Esophagus (tissue), 2 donors: Measurements from ENCODE around the gene COBL. TPM values are rescaled to one million over a fixed set of nuclear protein-coding genes. Genes with fewer than 3 reads are reported as not detected.

ENCODE experiments used
- H3K27ac ChIP-seq, 2 donors: one replicate each; pipeline ENCODE4 v1.5.1; 2013; ENCODE audit warnings: low read depth in 2 of 2, mild to moderate bottlenecking in 2 of 2, inconsistent platforms in 1 of 2, low read length in 1 of 2, moderate library complexity in 1 of 2
- H3K27me3 ChIP-seq, 2 donors: one replicate each; pipeline ENCODE4 v1.6.1; 2013; ENCODE audit warnings: low read length in 2 of 2, control low read depth in 1 of 2, mild to moderate bottlenecking in 1 of 2; ENCODE audit not compliant: insufficient read depth in 2 of 2, control insufficient read depth in 1 of 2
- H3K36me3 ChIP-seq, 2 donors: one replicate each; pipeline ENCODE4 v1.6.1; 2013; ENCODE audit warnings: low read length in 1 of 2; ENCODE audit not compliant: control insufficient read depth in 2 of 2, insufficient read depth in 2 of 2
- H3K4me1 ChIP-seq, 2 donors: one replicate each; pipeline ENCODE4 v1.6.1; 2013; ENCODE audit warnings: low read length in 1 of 2; ENCODE audit not compliant: control insufficient read depth in 2 of 2, insufficient read depth in 2 of 2
- H3K4me3 ChIP-seq, 2 donors: one replicate each; pipeline ENCODE4 v1.5.1; 2013; ENCODE audit warnings: low read length in 2 of 2, mild to moderate bottlenecking in 2 of 2, low read depth in 1 of 2, moderate library complexity in 1 of 2
- H3K9me3 ChIP-seq, 2 donors: one replicate each; pipeline ENCODE4 v1.6.1; 2013; ENCODE audit warnings: mild to moderate bottlenecking in 2 of 2, low read depth in 1 of 2, low read length in 1 of 2, moderate library complexity in 1 of 2; ENCODE audit not compliant: control insufficient read depth in 2 of 2, insufficient read depth in 1 of 2
- WGBS, 2 donors: extraction: QIAGEN DNeasy Blood & Tissue Kit; methylation state at CpG; one replicate each; pipeline ENCODE4 v1.1.7; 2013; 5-methylcytosine and 5-hydroxymethylcytosine counted together
- polyA plus RNA-seq, 2 donors: library from polyadenylated mRNA; stranded (reverse); fragments of 200-250 nt; gene quantifications; one replicate each; pipeline ENCODE4 v1.2.3, GENCODE V29; 2013
- donor health status: healthy with polysubstance abuse.
- donor health status: Bipolar disorder and iron deficiency.

The COBL gene
- polyA plus RNA-seq, 2 donors = 3.6 to 6.1 TPM

DNA sequence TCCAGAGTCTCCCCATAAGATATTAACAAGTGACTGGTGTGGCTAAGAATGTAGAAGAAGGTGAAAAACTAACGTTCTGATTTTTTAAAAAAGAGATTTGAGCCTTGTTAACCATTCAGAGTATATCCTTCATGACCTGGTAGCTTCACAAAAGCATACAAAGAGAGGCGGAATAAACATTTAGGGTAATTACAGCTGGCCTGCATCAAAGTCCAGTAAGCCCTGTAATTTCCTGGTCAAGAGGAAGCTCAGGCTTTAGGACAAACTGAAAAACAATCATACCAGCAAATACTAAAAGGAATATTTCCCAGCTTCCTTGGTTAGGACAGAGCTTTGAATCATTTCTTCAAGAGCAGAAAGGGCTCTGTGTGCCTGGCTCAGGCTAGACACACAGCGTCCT is 165.2 kb downstream of the COBL start:
- Histone ChIP-seq H3K27me3 (no peaks in the 10 kb centered on the region), H3K4me3 (no peak overlapping the region), H3K36me3 (no peaks in the 10 kb centered on the region), H3K27ac (no peak overlapping the region), H3K4me1 (no peaks in the 10 kb centered on the region), H3K9me3 (peaks cover 0 to 11% of the 10 kb centered on the region in 2 donors)
- WGBS, 2 donors = 65% methylated on average over 3 of the region's 3 CpGs

DNA sequence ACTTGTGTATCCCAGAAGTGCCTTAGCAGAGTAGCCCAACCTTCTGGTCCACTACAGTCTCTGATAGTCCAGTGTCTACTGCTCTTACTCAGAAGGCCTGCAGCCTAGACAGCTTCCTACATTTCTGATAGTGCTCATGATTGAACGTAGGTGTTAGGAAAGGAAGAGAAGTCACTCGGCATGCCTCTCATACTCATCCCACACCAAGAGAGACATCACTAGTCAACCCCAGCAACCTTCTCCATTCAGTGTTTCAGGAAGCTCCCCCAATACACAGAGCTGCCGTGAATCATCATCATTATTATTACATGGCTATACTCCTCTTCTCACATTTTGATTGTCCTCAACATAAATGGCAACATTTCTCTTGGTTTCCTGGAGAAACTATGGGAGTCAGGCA is 166.4 kb downstream of the COBL start:
- H3K9me3 ChIP-seq = peaks cover 0 to 11% of the 10 kb centered on the region in 2 donors
- H3K4me1 ChIP-seq = no peaks in the 10 kb centered on the region
- WGBS, 2 donors = 92% methylated on average over 3 of the region's 3 CpGs
- H3K36me3 ChIP-seq = no peaks in the 10 kb centered on the region
- H3K27ac ChIP-seq = no peak overlapping the region
- H3K4me3 ChIP-seq = no peak overlapping the region
- no peaks in the 10 kb centered on the region for H3K27me3 ChIP-seq

DNA sequence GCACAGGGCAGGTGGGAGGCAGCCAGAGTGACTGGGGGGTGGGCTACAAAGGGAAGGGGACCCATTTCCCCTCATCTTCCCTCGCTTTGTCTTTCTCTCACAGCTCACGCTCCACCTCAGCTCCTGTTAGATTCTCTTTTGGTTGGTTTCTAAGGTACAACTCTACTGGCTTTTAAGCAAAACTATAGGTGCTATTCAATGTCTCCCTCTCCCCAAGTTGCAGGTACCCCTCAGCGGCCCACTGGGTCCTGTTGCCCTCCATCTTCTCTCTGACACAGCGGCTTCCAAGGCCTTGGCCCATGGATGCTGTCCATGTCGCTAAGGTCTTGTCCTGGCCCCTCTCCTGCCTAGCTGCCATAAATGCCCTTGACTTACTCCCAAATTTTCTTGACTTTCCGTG is 168.4 kb downstream of the COBL start:
- peaks cover 0 to 2% of the 10 kb centered on the region in 2 donors for H3K4me1 ChIP-seq
- 93 to 96% methylated on average over 6 of the region's 6 CpGs for WGBS, 2 donors
- no peak overlapping the region for H3K27ac ChIP-seq
- no peak overlapping the region for H3K4me3 ChIP-seq
- H3K9me3 ChIP-seq = peaks cover 0 to 11% of the 10 kb centered on the region in 2 donors
- H3K27me3 ChIP-seq = no peaks in the 10 kb centered on the region
- H3K36me3 ChIP-seq = no peaks in the 10 kb centered on the region

DNA sequence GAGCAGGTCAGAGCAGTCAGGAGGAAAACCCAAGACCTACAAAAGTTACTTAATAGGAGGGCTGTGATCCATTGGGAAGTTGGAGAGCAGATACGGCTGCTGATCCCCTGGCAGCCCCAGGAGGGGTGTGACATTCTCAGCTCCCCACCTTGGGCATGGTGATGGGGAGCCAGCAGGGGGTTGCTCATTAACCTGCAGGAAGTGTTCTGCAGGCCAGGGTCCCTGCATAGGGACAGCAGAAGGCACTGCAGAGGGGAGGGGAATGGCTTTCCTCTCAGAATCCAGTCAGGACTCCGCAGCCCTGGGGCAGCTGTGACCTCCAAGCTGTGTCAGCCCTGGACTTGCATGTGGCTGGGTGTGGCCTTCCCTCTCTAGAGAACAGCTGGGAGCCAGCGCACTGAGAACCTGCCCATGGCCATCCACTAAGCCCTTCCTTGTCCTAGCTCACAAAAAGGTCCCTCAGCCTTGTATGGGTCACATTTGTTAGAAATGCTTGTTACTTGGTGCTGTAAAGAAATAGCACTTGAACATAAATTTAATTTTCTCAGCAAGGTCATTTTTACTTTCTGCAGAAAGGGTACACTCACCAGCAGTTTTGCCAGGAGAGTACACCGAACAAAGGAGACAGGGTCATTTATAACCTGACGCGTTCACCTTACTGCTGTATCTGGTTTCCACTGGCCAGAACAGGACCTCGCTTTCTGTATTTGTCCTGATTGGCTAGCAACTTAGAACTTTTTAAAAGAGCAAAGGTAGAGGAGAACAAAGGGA is 169.6 kb downstream of the COBL start:
- WGBS, 2 donors = 96 to 97% methylated on average over 7 of the region's 7 CpGs
- H3K36me3 ChIP-seq = no peaks in the 10 kb centered on the region
- H3K4me3 ChIP-seq = no peak overlapping the region

DNA sequence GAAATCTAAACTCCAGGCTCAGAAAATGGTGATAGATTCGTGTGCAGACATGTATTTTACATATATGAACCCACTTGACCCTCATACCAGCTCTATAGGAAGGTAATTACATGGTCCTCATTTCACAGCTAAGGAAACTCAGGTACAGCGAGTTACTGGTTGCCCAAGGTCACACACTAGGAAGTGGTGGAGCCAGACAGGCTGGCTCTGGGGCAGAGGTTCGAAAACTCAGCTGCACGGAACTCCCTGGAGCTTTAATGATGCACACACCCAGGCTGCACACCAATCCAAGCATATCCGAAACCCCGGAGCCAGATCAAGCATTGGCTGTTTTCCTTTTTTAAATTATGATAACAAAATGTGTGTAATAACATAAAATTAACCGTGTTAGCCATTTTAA is 172.4 kb downstream of the COBL start:
- peaks cover 0 to 8% of the 10 kb centered on the region in 2 donors for H3K4me1 ChIP-seq
- no peak overlapping the region for H3K4me3 ChIP-seq
- H3K27ac ChIP-seq = no peak overlapping the region
- no peaks in the 10 kb centered on the region for H3K36me3 ChIP-seq
- WGBS, 2 donors = 44 to 47% methylated on average over 7 of the region's 7 CpGs
- peaks cover 0 to 11% of the 10 kb centered on the region in 2 donors for H3K9me3 ChIP-seq
- no peaks in the 10 kb centered on the region for H3K27me3 ChIP-seq

More for the DNA sequence above, 169.6 kb downstream of the COBL start:
- no peak overlapping the region for H3K27ac ChIP-seq
- peaks cover 0 to 2% of the 10 kb centered on the region in 2 donors for H3K4me1 ChIP-seq
- peaks cover 0 to 11% of the 10 kb centered on the region in 2 donors for H3K9me3 ChIP-seq
- no peaks in the 10 kb centered on the region for H3K27me3 ChIP-seq

DNA sequence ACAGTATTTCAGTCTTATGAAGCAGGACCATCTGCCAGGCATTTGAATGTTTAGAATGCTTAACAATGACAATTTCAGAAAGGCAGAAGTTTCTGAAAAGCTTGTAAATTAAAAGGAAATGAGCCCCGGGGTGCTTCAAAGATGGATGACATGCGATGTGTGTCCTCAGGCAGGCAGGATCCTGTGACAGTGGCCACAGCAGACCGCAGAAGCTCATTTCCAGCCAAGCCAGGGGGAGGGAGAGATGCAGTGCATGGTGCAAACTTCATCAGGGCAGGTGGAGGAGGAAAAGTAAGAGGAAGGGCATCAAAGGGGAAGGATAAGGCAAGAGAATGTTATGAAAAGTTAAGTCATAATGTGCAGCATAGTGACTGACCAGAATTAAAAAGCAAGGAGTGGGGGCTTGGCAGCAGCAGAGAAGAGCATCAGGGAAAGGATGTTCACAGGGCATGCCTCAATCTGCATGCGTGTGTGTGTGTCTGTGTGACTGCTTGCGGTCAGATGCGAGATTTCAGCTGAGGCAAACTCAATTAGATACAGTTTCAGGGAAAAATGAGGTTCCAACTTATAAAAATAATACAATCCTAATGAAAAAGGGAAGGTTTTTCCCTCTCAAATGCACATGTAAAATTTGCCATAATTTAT is 173.7 kb downstream of the COBL start:
- Histone ChIP-seq H3K27me3 (no peaks in the 10 kb centered on the region), H3K27ac (no peak overlapping the region), H3K36me3 (no peaks in the 10 kb centered on the region), H3K9me3 (peaks cover 0 to 7% of the 10 kb centered on the region in 2 donors), H3K4me3 (no peak overlapping the region), H3K4me1 (peaks cover 0 to 12% of the 10 kb centered on the region in 2 donors)
- 69 to 73% methylated on average over 6 of the region's 6 CpGs for WGBS, 2 donors

- H3K27ac ChIP-seq = no peak overlapping the region
- 11 to 16% methylated on average over 4 of the region's 4 CpGs for WGBS, 2 donors
These were observed 175.1 kb downstream of the COBL start for GRCh38 chr7:51141451-51142003.

GRCh38 chr7:51140199-51141164 is 176.1 kb downstream of the COBL start:
- H3K27ac ChIP-seq = no peak overlapping the region
- no peaks in the 10 kb centered on the region for H3K27me3 ChIP-seq
- no peaks in the 10 kb centered on the region for H3K9me3 ChIP-seq
- H3K4me3 ChIP-seq = no peak overlapping the region
- H3K36me3 ChIP-seq = no peaks in the 10 kb centered on the region
- WGBS, 2 donors = 55 to 59% methylated on average over 15 of the region's 15 CpGs
- H3K4me1 ChIP-seq = peaks cover 0 to 12% of the 10 kb centered on the region in 2 donors

More at GRCh38 chr7:51141451-51142003, 175.1 kb downstream of the COBL start:
- H3K4me1 ChIP-seq = peaks cover 0 to 12% of the 10 kb centered on the region in 2 donors
- H3K9me3 ChIP-seq = peaks cover 0 to 1% of the 10 kb centered on the region in 2 donors
- no peaks in the 10 kb centered on the region for H3K27me3 ChIP-seq
- H3K4me3 ChIP-seq = no peak overlapping the region
- H3K36me3 ChIP-seq = no peaks in the 10 kb centered on the region

GRCh38 chr7:51139796-51140195 is 176.8 kb downstream of the COBL start:
- H3K36me3 ChIP-seq = no peaks in the 10 kb centered on the region
- H3K4me1 ChIP-seq = peaks cover 0 to 12% of the 10 kb centered on the region in 2 donors
- WGBS, 2 donors = 45 to 50% methylated on average over 1 of the region's 1 CpG
- no peak overlapping the region for H3K27ac ChIP-seq
- no peaks in the 10 kb centered on the region for H3K9me3 ChIP-seq
- no peaks in the 10 kb centered on the region for H3K27me3 ChIP-seq
- H3K4me3 ChIP-seq = no peak overlapping the region
